ENCODE data around the gene TMEM260.
"Not testable (repeated sequence)": the region's sequence is repeated elsewhere in the genome, so short reads cannot be mapped to it uniquely, and the experiment has no call there.

The TMEM260 gene

DNA sequence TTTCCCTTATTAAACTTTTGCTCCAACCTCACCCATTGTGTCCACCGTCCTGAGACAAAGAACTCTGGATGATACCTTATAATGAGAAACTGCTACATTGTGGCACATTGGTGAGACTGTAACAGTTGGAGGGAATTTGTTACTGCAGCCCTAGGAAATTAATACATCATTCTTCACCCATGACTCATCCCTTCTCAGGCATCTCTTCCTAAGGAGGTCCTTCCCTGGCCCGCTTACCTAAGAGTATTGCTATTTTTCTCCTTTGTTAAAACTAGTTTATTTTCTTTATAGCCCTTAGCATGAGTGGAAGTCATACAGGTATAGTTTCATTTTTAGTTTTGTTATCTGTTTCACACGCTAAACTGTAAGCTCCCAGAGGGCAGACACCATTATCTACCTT lies 87.1 kb downstream of the TMEM260 start:
- in situ Hi-C loops (cut with MboI; ENCODE audit: low sequenced_read_pairs), result no loop called here

DNA sequence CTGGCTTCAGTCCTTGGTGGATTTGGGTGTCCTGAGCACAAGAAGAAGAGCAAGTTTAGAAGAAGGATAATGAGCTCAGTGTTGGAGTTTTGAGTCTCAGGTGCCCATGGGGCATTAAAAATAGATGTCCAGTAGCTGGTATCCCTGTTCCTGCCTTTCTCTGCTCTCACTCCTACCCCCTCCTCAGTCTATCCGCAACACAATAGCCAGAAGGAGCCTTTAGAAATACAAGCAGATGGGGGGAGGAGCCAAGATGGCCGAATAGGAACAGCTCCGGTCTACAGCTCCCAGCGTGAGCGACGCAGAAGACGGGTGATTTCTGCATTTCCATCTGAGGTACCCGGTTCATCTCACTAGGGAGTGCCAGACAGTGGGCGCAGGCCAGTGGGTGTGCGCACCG lies 87.7 kb downstream of the TMEM260 start:
- in situ Hi-C loops (cut with MboI; ENCODE audit: low sequenced_read_pairs), result not testable (repeated sequence)

DNA sequence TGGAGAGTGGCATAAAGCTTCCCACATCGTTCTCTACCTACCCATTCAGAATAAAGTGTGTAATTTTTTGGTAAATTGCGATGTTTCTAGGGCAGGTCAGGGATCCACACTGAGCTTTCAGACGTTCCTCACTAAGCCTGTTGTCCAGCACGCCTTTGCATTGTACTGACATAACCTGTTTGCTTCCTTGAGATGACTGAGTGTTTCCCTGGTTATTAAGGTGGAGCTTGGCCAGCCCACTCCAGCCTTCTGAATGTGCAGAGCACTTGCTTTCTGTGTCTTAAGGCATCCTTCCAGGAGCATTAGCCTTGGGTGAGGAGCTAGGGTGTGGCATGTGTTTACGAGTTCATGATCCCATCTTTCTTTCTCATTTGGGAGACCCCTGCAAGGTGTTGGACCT lies 96.4 kb downstream of the TMEM260 start:
- in situ Hi-C loops (cut with MboI; ENCODE audit: low sequenced_read_pairs), result no loop called here

DNA sequence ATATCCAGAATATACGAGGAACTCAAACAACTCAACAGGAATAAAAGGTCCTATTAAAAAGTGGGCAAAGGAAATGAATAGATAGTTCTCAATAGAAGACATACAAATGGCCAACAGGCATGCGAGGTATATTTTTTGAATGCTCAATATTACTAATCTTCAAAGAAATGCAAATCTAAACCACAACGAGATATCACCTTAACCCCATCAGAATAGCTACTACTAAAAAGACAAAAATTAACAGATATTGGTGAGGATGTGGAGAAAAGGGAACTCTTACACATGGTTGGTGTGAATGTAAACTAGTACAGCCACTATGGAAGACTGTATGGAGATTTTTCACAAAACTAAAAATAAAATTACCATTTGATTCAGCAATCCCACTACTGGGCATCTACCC lies 99.2 kb downstream of the TMEM260 start:
- in situ Hi-C loops (cut with MboI; ENCODE audit: low sequenced_read_pairs), result no loop called here

DNA sequence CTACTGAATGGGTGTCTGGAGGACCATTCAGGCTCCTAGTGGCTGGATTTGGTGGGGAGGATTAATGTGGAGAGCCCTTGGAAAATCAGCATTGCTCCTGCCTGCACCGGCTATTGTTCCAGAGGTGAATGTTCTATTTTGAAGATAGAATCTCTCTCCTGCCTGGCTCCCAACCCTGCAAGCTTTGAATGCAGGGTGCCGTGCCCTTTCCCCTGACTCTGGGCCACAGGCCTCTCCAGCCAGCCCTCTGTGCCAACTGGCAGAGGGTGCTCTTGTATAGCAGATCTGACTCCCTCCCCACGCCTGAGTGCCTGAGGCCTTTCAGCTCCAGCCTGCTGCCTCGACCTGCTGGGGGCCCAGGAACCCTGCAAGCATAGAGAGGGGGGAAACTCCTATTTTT lies 106.8 kb downstream of the TMEM260 start:
- in situ Hi-C loops (cut with MboI; ENCODE audit: low sequenced_read_pairs), result no loop called here

DNA sequence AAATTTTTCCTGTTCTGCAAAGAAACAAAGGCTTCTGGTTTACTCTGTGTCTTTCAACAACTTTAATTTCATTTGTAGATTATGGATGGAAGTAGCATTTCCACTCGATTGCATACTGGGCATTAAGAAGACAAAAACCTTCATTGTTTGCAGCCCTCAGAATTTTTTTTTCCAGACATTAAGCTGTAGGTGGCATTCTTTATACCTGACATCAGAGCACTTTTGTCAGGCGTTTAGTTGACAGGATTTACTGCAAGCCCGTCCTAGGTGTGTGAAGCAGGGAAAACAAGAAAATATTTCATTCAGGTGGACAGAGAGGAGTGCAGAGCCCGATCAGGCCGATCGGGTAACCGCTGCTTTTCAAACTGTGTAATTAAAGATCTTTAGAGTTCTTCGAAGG lies 107.5 kb downstream of the TMEM260 start:
- in situ Hi-C loops (cut with MboI; ENCODE audit: low sequenced_read_pairs), result no loop called here

DNA sequence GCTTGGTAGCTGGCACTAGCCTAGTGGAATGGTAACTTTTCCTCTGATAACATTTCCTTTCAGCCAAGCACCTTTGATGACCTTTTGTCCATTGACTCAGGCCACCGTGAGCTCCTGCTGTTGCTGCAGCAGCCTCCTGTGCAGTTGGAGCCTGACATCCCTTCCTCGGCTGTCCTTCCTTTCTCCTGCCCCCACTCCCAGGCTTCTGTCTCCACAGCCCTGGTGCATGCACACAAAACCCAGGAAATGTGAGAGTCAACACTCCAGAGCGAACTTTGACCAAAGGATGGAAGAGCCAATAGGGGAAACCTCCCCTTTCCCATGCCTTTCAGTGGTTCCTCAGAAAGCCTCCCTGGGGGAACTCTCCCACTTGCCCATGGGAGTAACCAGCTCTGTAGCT lies 115.0 kb downstream of the TMEM260 start:
- in situ Hi-C loops (cut with MboI; ENCODE audit: low sequenced_read_pairs), result no loop called here

DNA sequence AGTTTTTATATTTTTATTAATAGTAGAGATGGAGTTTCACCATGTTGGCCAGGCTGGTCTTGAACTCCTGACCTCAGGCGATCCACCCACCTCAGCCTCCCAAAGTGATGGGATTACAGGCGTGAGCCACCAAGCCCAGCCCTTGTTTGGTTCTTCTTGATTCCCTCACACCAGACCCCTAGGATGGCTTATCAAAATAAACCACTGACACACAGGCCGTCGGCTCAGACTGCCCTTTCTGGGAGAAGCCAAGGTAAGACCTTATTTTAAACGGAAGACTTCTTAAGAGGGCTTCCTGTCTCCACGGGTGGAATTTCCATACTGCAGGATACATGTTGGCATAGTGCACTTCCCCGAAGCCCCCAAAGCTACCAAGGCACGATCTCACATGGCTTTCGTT lies 115.6 kb downstream of the TMEM260 start:
- in situ Hi-C loops (cut with MboI; ENCODE audit: low sequenced_read_pairs), result not testable (repeated sequence)

All from HL-60/S4 treated with retinoic acid at 250 ng/mL for 4 days and 3 days (cell line).